ENCODE data around the gene WASHC2C. TPM values are rescaled to one million over a fixed set of nuclear protein-coding genes. Genes with fewer than 3 reads are reported as not detected.
"Not testable (repeated sequence)": the region's sequence is repeated elsewhere in the genome, so short reads cannot be mapped to it uniquely, and the experiment has no call there.

WASHC2C gene, protein sequence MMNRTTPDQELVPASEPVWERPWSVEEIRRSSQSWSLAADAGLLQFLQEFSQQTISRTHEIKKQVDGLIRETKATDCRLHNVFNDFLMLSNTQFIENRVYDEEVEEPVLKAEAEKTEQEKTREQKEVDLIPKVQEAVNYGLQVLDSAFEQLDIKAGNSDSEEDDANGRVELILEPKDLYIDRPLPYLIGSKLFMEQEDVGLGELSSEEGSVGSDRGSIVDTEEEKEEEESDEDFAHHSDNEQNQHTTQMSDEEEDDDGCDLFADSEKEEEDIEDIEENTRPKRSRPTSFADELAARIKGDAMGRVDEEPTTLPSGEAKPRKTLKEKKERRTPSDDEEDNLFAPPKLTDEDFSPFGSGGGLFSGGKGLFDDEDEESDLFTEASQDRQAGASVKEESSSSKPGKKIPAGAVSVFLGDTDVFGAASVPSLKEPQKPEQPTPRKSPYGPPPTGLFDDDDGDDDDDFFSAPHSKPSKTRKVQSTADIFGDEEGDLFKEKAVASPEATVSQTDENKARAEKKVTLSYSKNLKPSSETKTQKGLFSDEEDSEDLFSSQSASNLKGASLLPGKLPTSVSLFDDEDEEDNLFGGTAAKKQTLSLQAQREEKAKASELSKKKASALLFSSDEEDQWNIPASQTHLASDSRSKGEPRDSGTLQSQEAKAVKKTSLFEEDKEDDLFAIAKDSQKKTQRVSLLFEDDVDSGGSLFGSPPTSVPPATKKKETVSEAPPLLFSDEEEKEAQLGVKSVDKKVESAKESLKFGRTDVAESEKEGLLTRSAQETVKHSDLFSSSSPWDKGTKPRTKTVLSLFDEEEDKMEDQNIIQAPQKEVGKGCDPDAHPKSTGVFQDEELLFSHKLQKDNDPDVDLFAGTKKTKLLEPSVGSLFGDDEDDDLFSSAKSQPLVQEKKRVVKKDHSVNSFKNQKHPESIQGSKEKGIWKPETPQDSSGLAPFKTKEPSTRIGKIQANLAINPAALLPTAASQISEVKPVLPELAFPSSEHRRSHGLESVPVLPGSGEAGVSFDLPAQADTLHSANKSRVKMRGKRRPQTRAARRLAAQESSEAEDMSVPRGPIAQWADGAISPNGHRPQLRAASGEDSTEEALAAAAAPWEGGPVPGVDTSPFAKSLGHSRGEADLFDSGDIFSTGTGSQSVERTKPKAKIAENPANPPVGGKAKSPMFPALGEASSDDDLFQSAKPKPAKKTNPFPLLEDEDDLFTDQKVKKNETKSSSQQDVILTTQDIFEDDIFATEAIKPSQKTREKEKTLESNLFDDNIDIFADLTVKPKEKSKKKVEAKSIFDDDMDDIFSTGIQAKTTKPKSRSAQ (N-terminal part only)
- total RNA-seq (2014; rRNA removed; shearing (Covaris generic)) = 11.4 and 13.1 TPM in 2 replicates

- DNase-seq (ENCODE audit: low spot score) = peak; percentile 73
Observed at GRCh38 chr10:45726703-45727420, at the start of gene WASHC2C. Gene WASHC2C, plus strand, starts transcription at chr10:45727266. Its CDS starts 52 bp downstream, at chr10:45727318.

DNA sequence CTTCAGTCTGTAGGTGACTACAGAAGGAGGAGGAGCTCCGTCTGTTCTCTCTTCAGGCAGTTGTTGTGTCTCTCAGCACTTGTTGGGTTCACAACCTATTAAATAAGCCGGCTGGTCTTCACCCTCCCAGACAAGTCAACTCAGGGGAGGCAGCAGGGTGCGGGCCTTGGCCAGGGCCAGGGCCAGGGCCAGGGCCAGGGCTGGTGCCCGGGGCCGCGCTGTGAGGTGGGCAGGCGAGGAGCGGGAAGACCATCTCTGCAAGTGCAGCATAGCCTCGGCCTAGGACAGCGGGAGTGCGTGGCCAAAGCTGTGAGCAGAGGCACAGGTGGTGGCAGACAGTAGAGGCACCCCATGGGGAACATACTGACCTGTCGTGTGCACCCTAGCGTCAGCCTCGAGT lies 48.6 kb upstream of the WASHC2C start:
- DNase-seq (ENCODE audit: low spot score) = not testable (repeated sequence)

GRCh38 chr10:45710200-45710796 lies 16.8 kb upstream of the WASHC2C start:
- DNase-seq (ENCODE audit: low spot score) = not testable (repeated sequence)

DNA sequence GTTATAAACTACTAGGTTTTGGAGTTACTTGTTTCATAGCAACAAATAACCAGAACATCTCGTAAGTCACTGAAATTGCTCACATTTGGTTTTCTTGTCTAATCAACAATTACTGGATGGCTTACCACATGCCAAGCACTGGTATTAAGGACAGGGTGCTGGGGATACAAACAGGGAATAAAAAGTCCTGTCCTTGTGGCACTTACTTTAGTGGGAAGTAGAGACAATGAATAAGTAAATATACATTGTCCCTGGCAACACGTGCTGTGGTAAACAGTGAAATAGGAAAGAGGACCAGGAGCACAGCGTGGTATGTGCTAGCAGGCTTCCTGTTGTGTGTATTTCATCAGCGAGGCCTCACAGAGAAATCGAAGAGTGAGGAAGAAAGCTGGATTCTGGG lies 15.8 kb upstream of the WASHC2C start:
- DNase-seq (ENCODE audit: low spot score) = not testable (repeated sequence)

GRCh38 chr10:45717053-45717452 lies 10.0 kb upstream of the WASHC2C start:
- DNase-seq (ENCODE audit: low spot score) = not testable (repeated sequence)

- DNase-seq (ENCODE audit: low spot score) = not testable (repeated sequence)
Observed at GRCh38 chr10:45717642-45718041, 9.4 kb upstream of the WASHC2C start.

GRCh38 chr10:45721503-45721902 lies 5.6 kb upstream of the WASHC2C start:
- not testable (repeated sequence) for DNase-seq (ENCODE audit: low spot score)

DNA sequence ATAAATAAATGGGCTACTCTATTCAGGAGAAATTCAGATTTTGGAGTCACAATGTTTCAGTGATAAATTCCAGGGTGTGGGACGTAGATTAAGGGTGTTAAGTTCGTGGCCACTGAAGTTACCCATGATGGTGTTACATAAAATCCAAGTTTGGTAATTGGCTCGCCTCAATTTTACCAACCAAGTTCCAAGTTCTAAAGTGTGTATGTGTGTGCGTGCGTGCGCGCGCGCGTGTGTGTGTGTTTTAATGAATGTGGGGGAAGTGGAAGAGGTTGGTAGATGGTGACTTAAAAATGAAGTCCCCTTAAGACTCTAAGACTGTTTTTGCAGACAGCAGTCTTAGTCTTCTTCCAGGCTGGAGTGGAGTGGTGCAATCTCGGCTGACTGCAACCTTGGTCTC lies 3.2 kb upstream of the WASHC2C start:
- not testable (repeated sequence) for DNase-seq (ENCODE audit: low spot score)

DNA sequence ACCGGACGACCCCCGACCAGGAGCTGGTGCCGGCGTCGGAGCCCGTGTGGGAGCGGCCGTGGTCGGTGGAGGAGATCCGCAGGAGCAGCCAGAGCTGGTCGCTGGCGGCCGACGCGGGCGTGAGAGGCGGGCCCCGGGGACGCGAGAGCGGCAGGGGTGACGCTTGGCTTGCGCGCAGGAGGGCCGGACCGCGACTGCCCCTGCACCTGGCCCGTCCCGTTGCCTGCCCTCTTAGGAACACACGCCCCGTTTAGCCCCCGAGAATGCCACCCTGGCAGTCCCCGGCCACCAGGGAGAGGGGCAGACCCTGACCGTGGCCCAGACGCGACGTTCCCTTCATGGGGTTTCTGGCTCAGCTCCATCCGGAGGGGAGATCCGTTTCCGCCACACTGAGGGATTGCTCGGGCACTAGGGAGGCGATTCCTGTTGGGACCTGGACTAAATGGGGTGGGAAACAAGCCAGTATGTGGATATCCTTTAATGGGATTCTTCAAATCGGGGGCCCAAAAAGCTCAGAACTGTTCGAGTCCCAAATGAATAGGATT lies 427 bp downstream of the WASHC2C start:
- not testable (repeated sequence) for DNase-seq (ENCODE audit: low spot score)

GRCh38 chr10:45734449-45734848 lies 7.4 kb downstream of the WASHC2C start:
- DNase-seq (ENCODE audit: low spot score) = not testable (repeated sequence)

DNA sequence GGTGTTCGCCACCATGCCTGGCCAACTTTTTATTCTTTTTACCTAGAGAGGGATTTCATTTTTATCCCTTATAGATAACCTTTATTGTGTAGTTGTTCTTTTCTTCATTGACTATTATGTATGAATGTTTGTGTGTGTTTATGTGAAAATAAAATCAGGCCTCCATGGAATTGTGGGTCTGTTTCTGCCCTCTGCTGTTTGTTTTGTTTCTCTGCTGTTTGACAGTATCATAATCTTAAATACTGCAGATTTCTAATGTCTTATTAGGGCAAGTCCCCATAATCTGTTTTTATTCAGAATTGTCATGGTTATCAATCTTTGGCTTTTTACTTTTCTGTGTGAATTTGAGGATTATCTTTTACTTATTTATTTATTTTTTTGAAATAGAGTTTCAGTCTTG lies 7.8 kb downstream of the WASHC2C start:
- not testable (repeated sequence) for DNase-seq (ENCODE audit: low spot score)

DNA sequence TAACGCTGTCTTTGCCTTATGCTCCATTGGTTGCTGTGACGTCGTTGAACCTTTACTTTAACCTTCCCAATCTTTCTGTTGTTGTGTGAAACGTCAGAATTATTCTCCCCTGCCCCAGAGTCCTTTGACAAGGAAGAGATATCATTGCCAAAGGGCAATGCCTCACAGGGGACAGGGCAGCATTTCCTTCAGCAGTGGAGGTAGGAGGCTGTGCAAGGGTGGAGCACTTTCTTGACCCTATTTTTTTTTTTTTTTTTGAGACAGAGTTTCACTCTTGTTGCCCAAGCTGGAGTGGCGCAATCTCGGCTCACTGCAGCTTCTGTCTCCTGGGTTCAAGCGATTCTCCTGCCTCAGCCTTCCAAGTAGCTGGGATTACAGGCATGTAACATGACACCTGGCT lies 14.5 kb downstream of the WASHC2C start:
- not testable (repeated sequence) for DNase-seq (ENCODE audit: low spot score)

DNA sequence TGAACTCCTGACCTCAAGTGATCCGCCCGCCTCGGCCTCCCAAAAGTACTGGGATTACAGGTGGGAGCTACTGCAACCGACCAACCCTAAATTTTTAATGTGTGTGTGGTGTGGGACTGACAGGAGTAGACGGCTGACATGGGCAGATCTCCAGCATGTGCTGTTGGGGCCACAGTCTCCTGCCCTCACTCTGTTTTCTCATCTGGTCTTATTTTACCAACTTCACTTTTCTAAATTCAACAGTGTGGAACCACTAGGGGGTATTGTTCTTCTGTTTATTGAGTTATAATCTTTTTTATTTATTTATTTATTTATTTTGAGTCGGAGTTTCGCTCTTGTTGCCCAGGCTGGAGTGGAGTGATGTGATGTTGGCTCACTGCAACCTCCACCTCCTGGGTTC lies 14.9 kb downstream of the WASHC2C start:
- DNase-seq (ENCODE audit: low spot score) = not testable (repeated sequence)

GRCh38 chr10:45751141-45751540 lies 24.1 kb downstream of the WASHC2C start:
- DNase-seq (ENCODE audit: low spot score) = not testable (repeated sequence)

DNA sequence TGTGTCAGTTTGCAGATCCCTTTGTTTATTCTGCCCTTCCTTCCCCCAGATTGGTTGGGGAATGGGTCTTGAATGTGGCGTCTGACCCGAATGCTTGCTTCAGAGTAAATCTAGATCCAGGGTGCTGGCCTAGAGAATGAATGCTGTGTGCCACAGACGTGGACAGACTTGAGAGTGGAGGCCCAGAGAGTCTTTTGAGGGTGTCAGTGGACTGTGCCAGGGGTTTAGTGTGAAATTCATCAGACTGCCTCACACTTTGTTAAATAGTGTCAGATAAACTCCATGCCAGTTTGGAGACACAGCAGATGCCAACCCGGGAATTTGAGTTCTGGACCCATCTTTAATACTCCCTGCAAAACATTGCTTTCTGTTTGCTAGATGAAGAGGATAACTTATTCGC lies 25.1 kb downstream of the WASHC2C start:
- not testable (repeated sequence) for DNase-seq (ENCODE audit: low spot score)

DNA sequence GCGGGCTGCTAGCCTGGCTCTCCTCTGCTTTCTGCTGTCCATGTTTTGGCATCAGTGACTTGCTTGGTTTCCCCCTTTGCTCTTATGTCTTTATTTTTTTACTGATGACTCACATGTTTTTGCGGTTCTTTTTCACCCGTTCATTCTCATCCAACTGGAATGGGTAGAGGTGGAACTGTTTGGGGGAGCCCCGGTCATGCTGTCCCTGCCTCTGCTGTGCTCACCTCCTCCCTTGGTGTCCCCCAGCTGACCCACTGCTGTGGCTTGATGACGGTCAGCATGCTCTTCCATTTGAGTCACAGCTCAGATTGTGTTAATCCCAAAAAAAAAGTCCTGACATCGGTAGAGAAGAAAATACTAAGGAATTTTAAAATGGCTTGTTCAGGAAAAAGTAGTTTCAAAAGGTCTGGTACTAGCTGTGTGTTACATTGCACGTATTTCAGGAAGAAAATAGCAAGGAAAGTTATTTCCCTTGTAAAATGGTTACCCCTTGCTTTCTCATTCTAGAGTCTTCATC lies 27.0 kb downstream of the WASHC2C start:
- DNase-seq (ENCODE audit: low spot score) = not testable (repeated sequence)

GRCh38 chr10:45755083-45755482 lies 28.0 kb downstream of the WASHC2C start:
- not testable (repeated sequence) for DNase-seq (ENCODE audit: low spot score)

- DNase-seq (ENCODE audit: low spot score) = not testable (repeated sequence)
Observed at GRCh38 chr10:45756065-45756464, 29.0 kb downstream of the WASHC2C start.

GRCh38 chr10:45757661-45758396 lies 30.8 kb downstream of the WASHC2C start:
- DNase-seq (ENCODE audit: low spot score) = not testable (repeated sequence)
